HCT116 (cell line): ENCODE results near the gene KRT39. TPM values are rescaled to one million over a fixed set of nuclear protein-coding genes. Genes with fewer than 3 reads are reported as not detected.

Source experiments
- ATAC-seq: fragments of 200-7000 bp; cut with Tn5 transposase; 2 replicates; pipeline ENCODE4 v1.9.1; 2020; ENCODE audit warnings: mild to moderate bottlenecking, moderate library complexity
- BruUV-seq: library from RNA; stranded (reverse); fragments of 400-500 nt; replicated peaks from 2 replicates; lab custom pipeline; 2021; lab: Mats Ljungman, UMichigan
- CTCF ChIA-PET: fragments of 300-600 bp; sonication (Branson Sonifier 250); formaldehyde crosslinking; loops from one replicate; lab custom pipeline; 2021; ENCODE audit warnings: antibody characterized with exemption; lab: Charles Lee
- POLR2A ChIA-PET: fragments of 300-600, 350-600 bp; sonication (Branson Sonifier 250); formaldehyde crosslinking; loops from one replicate; lab custom pipeline; 2021; ENCODE audit warnings: antibody characterized with exemption; lab: Charles Lee
- RAD21 ChIA-PET, 2 experiments: fragments of 300-600 bp; sonication (Branson Sonifier 250); formaldehyde crosslinking; loops; one replicate each; lab custom pipeline; 2023; ENCODE audit warnings: low total read pairs in 2 of 2; ENCODE audit not compliant: uncharacterized antibody in 2 of 2, unreplicated experiment in 2 of 2, low non-redundant PET in 1 of 2; lab: Charles Lee
- DNase-seq: peaks from one replicate; pipeline ENCODE4 v3.0.0-alpha.2; 2010; ENCODE audit warnings: low read depth, low spot score
- H2AFZ ChIP-seq: fragments of 200-600 bp; shearing (Covaris generic), sonication (generic); 2 replicates; pipeline ENCODE4 v1.6.1; 2017; ENCODE audit warnings: low read depth, mixed run types, mixed read lengths, antibody characterized with exemption, low read length; ENCODE audit not compliant: poor library complexity, severe bottlenecking
- H3K27ac ChIP-seq: 2 replicates; pipeline ENCODE4 v1.5.1; 2012; ENCODE audit warnings: low read depth, low read length
- H3K27me3 ChIP-seq: fragments of 200-600 bp; sonication (generic); 2 replicates; pipeline ENCODE4 v1.6.1; 2016; ENCODE audit warnings: mixed run types, low read length, mixed read lengths; ENCODE audit not compliant: insufficient read depth
- H3K36me3 ChIP-seq, 2 experiments: fragments of 200-500 bp in 1 of 2; fragments of 200-600 bp in 1 of 2; sonication (Bioruptor generic) in 1 of 2; sonication (generic) in 1 of 2; 2 replicates each; pipeline versions ENCODE4 v1.5.1 to v1.6.1; 2014 to 2016; ENCODE audit warnings: low read length in 2 of 2, inconsistent platforms in 1 of 2, mixed read lengths in 1 of 2, mixed run types in 1 of 2; ENCODE audit not compliant: insufficient read depth in 2 of 2, control insufficient read depth in 1 of 2
- H3K4me1 ChIP-seq, 2 experiments: fragments of 200-600 bp in 1 of 2; sonication (generic) in 1 of 2; 2 replicates each; pipeline versions ENCODE4 v1.5.1 to v1.6.1; 2012 to 2017; ENCODE audit warnings: low read length in 2 of 2, inconsistent platforms in 1 of 2, mild to moderate bottlenecking in 1 of 2, mixed read lengths in 1 of 2, mixed run types in 1 of 2, moderate library complexity in 1 of 2; ENCODE audit not compliant: insufficient read depth in 2 of 2, control insufficient read depth in 1 of 2
- H3K4me2 ChIP-seq: fragments of 200-600 bp; sonication (generic); 2 replicates; pipeline ENCODE4 v1.6.1; 2017; ENCODE audit warnings: mixed run types, low read length, mixed read lengths
- H3K4me3 ChIP-seq, 2 experiments: fragments of 200-600 bp in 1 of 2; sonication (generic) in 1 of 2; replicated peaks in 1 of 2; 2 replicates each; pipeline ENCODE4 v1.5.1; 2011 to 2016; ENCODE audit warnings: low read length in 2 of 2, control low read depth in 1 of 2, low read depth in 1 of 2, mild to moderate bottlenecking in 1 of 2, mixed read lengths in 1 of 2, mixed run types in 1 of 2
- H3K79me2 ChIP-seq: fragments of 200-600 bp; sonication (generic); 2 replicates; pipeline ENCODE4 v1.6.1; 2017; ENCODE audit warnings: mild to moderate bottlenecking, mixed run types, low read length, moderate library complexity, mixed read lengths; ENCODE audit not compliant: insufficient read depth
- H3K9ac ChIP-seq: fragments of 200-600 bp; sonication (generic); 2 replicates; pipeline ENCODE4 v1.6.1; 2016; ENCODE audit warnings: low read length, mixed read lengths
- H3K9me2 ChIP-seq: fragments of 200-600 bp; sonication (generic), shearing (Covaris generic); 2 replicates; pipeline ENCODE4 v1.6.1; 2017; ENCODE audit warnings: mixed run types, mild to moderate bottlenecking, moderate library complexity; ENCODE audit not compliant: insufficient read depth
- H3K9me3 ChIP-seq, 2 experiments: fragments of 200-500 bp in 1 of 2; fragments of 200-600 bp in 1 of 2; sonication (Bioruptor generic) in 1 of 2; sonication (generic) in 1 of 2; 2 replicates each; pipeline ENCODE4 v1.6.1; 2014 to 2017; ENCODE audit warnings: low read length in 2 of 2, mixed read lengths in 2 of 2, inconsistent platforms in 1 of 2, low read depth in 1 of 2, mild to moderate bottlenecking in 1 of 2, mixed run types in 1 of 2, moderate library complexity in 1 of 2; ENCODE audit not compliant: control insufficient read depth in 1 of 2, insufficient read depth in 1 of 2
- H4K20me1 ChIP-seq: fragments of 200-600 bp; sonication (generic), shearing (Covaris generic); 2 replicates; pipeline ENCODE4 v1.6.1; 2017; ENCODE audit warnings: mixed run types, mild to moderate bottlenecking, moderate library complexity; ENCODE audit not compliant: insufficient read depth
- CBX3 ChIP-seq: IDR thresholded peaks from 2 replicates; pipeline ENCODE4 v1.6.1; 2012; ENCODE audit warnings: low read depth
- CEBPB ChIP-seq: IDR thresholded peaks from 2 replicates; pipeline ENCODE4 v1.6.1; 2012; ENCODE audit warnings: low read depth
- EGR1 ChIP-seq: IDR thresholded peaks from 2 replicates; pipeline ENCODE4 v1.6.1; 2012; ENCODE audit warnings: low read depth
- ELF1 ChIP-seq: IDR thresholded peaks from 2 replicates; pipeline ENCODE4 v1.6.1; 2012; ENCODE audit warnings: low read depth, borderline replicate concordance
- EZH2 ChIP-seq: fragments of 200-600 bp; sonication (generic); IDR thresholded peaks from 2 replicates; pipeline ENCODE4 v1.6.1; 2017; ENCODE audit warnings: antibody characterized with exemption, mixed run types
- EZH2phosphoT487 ChIP-seq: fragments of 200-600 bp; IDR thresholded peaks from 2 replicates; pipeline ENCODE4 v1.6.1; 2018; ENCODE audit warnings: antibody characterized with exemption, borderline replicate concordance
- MAX ChIP-seq: IDR thresholded peaks from 2 replicates; pipeline ENCODE4 v1.6.1; 2012
- POLR2A ChIP-seq: IDR thresholded peaks from 2 replicates; pipeline ENCODE4 v1.7.0; 2011; ENCODE audit warnings: borderline replicate concordance; ENCODE audit not compliant: insufficient read depth, insufficient read length; ENCODE audit errors: extremely low read depth
- POLR2AphosphoS5 ChIP-seq: IDR thresholded peaks from 2 replicates; pipeline ENCODE4 v1.6.1; 2011; ENCODE audit warnings: mild to moderate bottlenecking, low read depth, low read length, moderate library complexity
- RAD21 ChIP-seq: IDR thresholded peaks from 2 replicates; pipeline ENCODE4 v1.6.1; 2012; ENCODE audit warnings: low read depth, mild to moderate bottlenecking
- SIN3A ChIP-seq: IDR thresholded peaks from 2 replicates; pipeline ENCODE4 v1.6.1; 2012; ENCODE audit warnings: low read depth
- SRF ChIP-seq: IDR thresholded peaks from 2 replicates; pipeline ENCODE4 v1.6.1; 2012; ENCODE audit warnings: low read depth
- TCF7L2 ChIP-seq: IDR thresholded peaks from 2 replicates; pipeline ENCODE4 v1.7.0; 2011; ENCODE audit warnings: borderline replicate concordance, inconsistent platforms; ENCODE audit not compliant: insufficient read depth, insufficient read length; ENCODE audit errors: extremely low read depth
- YY1 ChIP-seq: IDR thresholded peaks from 2 replicates; pipeline ENCODE4 v1.6.1; 2011; ENCODE audit warnings: low read length, low read depth, moderate library complexity, mild to moderate bottlenecking; ENCODE audit not compliant: insufficient replicate concordance; ENCODE audit errors: extremely low read depth
- ZFX ChIP-seq: fragments of 450-650 bp; IDR thresholded peaks from 2 replicates; pipeline ENCODE4 v1.6.1; 2017
- ZNF274 ChIP-seq: fragments of 200-500 bp; sonication (Bioruptor generic); IDR thresholded peaks from 2 replicates; pipeline ENCODE4 v1.6.1; 2014; ENCODE audit warnings: mild to moderate bottlenecking, low read depth, low read length, inconsistent platforms
- intact Hi-C: fragments of 100-400 bp; cut with micrococcal nuclease; formaldehyde crosslinking; loops from 2 replicates; pipeline ENCODE4 v1.10.0; 2022
- total RNA-seq: library from RNA; stranded (reverse); gene quantifications from one replicate; pipeline ENCODE4 v1.2.1, GENCODE V29; 2021; ENCODE audit not compliant: unreplicated experiment
- TF ChIP-seq, protein P1 (sequence below): IDR thresholded peaks from 2 replicates; pipeline ENCODE4 v1.6.1; 2012; ENCODE audit warnings: low read depth
- TF ChIP-seq, protein P2 (sequence below), 3 experiments: fragments of 200-600 bp in 1 of 3; sonication (generic) in 1 of 3; IDR thresholded peaks in 2 of 3; conservative IDR thresholded peaks in 1 of 3; 2 replicates each; pipeline ENCODE4 v1.5.1; 2012 to 2017; ENCODE audit warnings: low read depth in 2 of 3, low read length in 2 of 3, antibody characterized with exemption in 1 of 3, borderline replicate concordance in 1 of 3, control low read depth in 1 of 3, mild to moderate bottlenecking in 1 of 3, mixed read lengths in 1 of 3, mixed run types in 1 of 3, moderate library complexity in 1 of 3; ENCODE audit not compliant: insufficient read depth in 1 of 3
- TF ChIP-seq, protein P3 (sequence below): IDR thresholded peaks from 2 replicates; pipeline ENCODE4 v1.6.1; 2011; ENCODE audit warnings: mild to moderate bottlenecking, low read length, moderate library complexity; ENCODE audit not compliant: insufficient replicate concordance; ENCODE audit errors: extremely low read depth

Gene KRT39
- total RNA-seq, 1 experiment from 2014 or later, result not detected

DNA sequence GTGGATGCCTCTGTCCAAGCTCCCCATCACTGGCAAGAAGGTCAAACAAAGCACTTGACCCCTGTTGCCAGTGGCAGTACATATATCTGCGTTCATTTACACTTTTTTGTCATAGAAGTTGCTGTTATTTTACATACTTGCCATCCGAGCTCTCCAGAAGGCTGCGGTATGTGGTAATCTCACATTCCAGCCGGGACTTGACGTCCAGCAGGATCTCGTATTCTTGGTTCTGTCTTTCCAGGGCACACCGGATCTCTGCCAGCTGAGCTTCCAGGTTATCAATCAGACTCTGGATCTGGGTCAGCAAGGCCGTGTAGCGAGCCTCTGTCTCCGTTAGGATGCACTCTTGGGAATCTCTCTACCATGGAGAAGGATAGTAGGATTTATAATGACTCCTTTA lies 6.6 kb downstream of the KRT39 start:
- no peak overlapping the region for H3K4me2 ChIP-seq

More for the DNA sequence above, 6.6 kb downstream of the KRT39 start:
- no peak for ATAC-seq
- no peak overlapping the region for H3K9ac ChIP-seq
- no peaks in the 10 kb centered on the region for H3K27me3 ChIP-seq
- TF ChIP-seq, protein P1, sequence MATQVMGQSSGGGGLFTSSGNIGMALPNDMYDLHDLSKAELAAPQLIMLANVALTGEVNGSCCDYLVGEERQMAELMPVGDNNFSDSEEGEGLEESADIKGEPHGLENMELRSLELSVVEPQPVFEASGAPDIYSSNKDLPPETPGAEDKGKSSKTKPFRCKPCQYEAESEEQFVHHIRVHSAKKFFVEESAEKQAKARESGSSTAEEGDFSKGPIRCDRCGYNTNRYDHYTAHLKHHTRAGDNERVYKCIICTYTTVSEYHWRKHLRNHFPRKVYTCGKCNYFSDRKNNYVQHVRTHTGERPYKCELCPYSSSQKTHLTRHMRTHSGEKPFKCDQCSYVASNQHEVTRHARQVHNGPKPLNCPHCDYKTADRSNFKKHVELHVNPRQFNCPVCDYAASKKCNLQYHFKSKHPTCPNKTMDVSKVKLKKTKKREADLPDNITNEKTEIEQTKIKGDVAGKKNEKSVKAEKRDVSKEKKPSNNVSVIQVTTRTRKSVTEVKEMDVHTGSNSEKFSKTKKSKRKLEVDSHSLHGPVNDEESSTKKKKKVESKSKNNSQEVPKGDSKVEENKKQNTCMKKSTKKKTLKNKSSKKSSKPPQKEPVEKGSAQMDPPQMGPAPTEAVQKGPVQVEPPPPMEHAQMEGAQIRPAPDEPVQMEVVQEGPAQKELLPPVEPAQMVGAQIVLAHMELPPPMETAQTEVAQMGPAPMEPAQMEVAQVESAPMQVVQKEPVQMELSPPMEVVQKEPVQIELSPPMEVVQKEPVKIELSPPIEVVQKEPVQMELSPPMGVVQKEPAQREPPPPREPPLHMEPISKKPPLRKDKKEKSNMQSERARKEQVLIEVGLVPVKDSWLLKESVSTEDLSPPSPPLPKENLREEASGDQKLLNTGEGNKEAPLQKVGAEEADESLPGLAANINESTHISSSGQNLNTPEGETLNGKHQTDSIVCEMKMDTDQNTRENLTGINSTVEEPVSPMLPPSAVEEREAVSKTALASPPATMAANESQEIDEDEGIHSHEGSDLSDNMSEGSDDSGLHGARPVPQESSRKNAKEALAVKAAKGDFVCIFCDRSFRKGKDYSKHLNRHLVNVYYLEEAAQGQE, result no peak
- no peak for TF ChIP-seq POLR2AphosphoS5
- no peak for TF ChIP-seq EZH2phosphoT487
- TF ChIP-seq CBX3, result no peak
- no peak for TF ChIP-seq YY1
- TF ChIP-seq ZNF274, result no peak
- TF ChIP-seq, protein P2, sequence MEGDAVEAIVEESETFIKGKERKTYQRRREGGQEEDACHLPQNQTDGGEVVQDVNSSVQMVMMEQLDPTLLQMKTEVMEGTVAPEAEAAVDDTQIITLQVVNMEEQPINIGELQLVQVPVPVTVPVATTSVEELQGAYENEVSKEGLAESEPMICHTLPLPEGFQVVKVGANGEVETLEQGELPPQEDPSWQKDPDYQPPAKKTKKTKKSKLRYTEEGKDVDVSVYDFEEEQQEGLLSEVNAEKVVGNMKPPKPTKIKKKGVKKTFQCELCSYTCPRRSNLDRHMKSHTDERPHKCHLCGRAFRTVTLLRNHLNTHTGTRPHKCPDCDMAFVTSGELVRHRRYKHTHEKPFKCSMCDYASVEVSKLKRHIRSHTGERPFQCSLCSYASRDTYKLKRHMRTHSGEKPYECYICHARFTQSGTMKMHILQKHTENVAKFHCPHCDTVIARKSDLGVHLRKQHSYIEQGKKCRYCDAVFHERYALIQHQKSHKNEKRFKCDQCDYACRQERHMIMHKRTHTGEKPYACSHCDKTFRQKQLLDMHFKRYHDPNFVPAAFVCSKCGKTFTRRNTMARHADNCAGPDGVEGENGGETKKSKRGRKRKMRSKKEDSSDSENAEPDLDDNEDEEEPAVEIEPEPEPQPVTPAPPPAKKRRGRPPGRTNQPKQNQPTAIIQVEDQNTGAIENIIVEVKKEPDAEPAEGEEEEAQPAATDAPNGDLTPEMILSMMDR (IDR thresholded peaks at IDR 0.05 in 2 of 3, conservative IDR thresholded peaks at IDR 0.05 in 1 of 3; ENCODE audit: borderline replicate concordance in 1 of 3, insufficient read depth in 1 of 3, low read depth in 2 of 3, low read length in 2 of 3), result no peak
- TF ChIP-seq, protein P3, sequence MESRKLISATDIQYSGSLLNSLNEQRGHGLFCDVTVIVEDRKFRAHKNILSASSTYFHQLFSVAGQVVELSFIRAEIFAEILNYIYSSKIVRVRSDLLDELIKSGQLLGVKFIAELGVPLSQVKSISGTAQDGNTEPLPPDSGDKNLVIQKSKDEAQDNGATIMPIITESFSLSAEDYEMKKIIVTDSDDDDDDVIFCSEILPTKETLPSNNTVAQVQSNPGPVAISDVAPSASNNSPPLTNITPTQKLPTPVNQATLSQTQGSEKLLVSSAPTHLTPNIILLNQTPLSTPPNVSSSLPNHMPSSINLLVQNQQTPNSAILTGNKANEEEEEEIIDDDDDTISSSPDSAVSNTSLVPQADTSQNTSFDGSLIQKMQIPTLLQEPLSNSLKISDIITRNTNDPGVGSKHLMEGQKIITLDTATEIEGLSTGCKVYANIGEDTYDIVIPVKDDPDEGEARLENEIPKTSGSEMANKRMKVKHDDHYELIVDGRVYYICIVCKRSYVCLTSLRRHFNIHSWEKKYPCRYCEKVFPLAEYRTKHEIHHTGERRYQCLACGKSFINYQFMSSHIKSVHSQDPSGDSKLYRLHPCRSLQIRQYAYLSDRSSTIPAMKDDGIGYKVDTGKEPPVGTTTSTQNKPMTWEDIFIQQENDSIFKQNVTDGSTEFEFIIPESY, result no peak
- TF ChIP-seq ELF1, result no peak
- no peak for TF ChIP-seq SIN3A
- TF ChIP-seq MAX, result no peak
- no peak for TF ChIP-seq RAD21
- TF ChIP-seq EGR1, result no peak
- TF ChIP-seq EZH2, result no peak
- TF ChIP-seq TCF7L2, result no peak
- TF ChIP-seq SRF, result no peak
- TF ChIP-seq ZFX, result no peak
- no peak for TF ChIP-seq POLR2A
- TF ChIP-seq CEBPB, result no peak
- H3K79me2 ChIP-seq, result no peaks in the 10 kb centered on the region
- intact Hi-C loops, result no loop called here
- RAD21 ChIA-PET, result no interaction called here
- no peak for DNase-seq
- peaks cover 0 to 25% of the 10 kb centered on the region in 2 experiments; a peak in 1 of 4 replicates for H3K9me3 ChIP-seq
- H3K9me2 ChIP-seq, result no peaks in the 10 kb centered on the region
- no peak overlapping the region for H3K4me3 ChIP-seq
- peak overlapping the region; percentile 99 for H3K27ac ChIP-seq
- peaks cover 0 to 38% of the 10 kb centered on the region in 2 experiments; a peak in 2 of 4 replicates for H3K36me3 ChIP-seq
- H4K20me1 ChIP-seq, result no peaks in the 10 kb centered on the region
- CTCF ChIA-PET, result no interaction called here
- POLR2A ChIA-PET, result no interaction called here
- H3K4me1 ChIP-seq, result peaks cover 52 to 53% of the 10 kb centered on the region in 2 experiments
- no peak overlapping the region for H2AFZ ChIP-seq
- no TSS peak for BruUV-seq
